GM23248 (cell line): ENCODE results near the gene ZSCAN1.

Source experiments
- EZH2 ChIP-seq: fragments of 200-600 bp; sonication (generic); IDR thresholded peaks from 2 replicates; pipeline ENCODE4 v1.6.1; 2018; ENCODE audit warnings: antibody characterized with exemption, mild to moderate bottlenecking; ENCODE audit not compliant: insufficient read depth, poor library complexity, severe bottlenecking
- EZH2phosphoT487 ChIP-seq: fragments of 200-600 bp; sonication (generic); IDR thresholded peaks from 2 replicates; pipeline ENCODE4 v1.6.1; 2018; ENCODE audit warnings: antibody characterized with exemption, moderate library complexity, mild to moderate bottlenecking, low read depth; ENCODE audit not compliant: insufficient read depth

DNA sequence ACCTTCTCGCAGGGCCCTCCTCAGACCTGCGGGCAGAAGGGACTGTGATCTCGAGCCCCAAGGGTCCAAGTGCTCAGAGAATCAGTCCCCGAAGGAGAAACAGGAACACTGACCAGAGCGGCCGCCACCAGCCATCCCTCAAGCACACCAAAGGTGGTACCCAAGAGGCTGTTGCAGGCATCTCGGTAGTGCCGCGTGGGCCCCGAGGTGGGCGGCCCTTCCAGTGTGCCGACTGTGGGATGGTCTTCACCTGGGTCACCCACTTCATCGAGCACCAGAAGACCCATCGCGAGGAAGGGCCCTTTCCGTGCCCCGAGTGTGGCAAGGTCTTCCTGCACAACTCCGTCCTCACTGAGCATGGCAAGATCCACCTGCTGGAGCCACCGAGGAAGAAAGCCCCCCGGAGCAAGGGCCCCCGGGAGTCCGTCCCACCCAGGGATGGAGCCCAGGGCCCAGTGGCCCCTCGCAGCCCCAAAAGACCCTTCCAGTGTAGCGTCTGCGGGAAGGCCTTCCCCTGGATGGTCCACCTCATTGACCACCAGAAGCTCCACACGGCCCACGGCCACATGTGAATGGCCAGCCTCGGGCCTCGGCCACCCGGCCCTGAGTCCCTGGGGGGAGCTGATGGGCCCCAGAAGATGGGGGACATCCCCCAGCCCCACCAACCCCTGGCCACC is 19.8 kb downstream of the ZSCAN1 start:
- TF ChIP-seq EZH2 (no peak), EZH2phosphoT487 (no peak)
